ENCODE measurements around the gene FOXN1. TPM values are rescaled to one million over a fixed set of nuclear protein-coding genes. Genes with fewer than 3 reads are reported as not detected.

FOXN1 gene
- total RNA-seq, 1 experiment from 2014 or later: not detected

GRCh38 chr17:28469376-28469775 is 36.8 kb upstream of the FOXN1 start (continued):
- TF ChIP-seq MXD4 (CRISPR knock-in tag; IDR thresholded peaks at IDR 0.05; ENCODE audit: borderline replicate concordance): no peak
- TF ChIP-seq ZBTB21 (CRISPR knock-in tag; IDR thresholded peaks at IDR 0.05; ENCODE audit: borderline replicate concordance): no peak

GRCh38 chr17:28470266-28470913 is 35.8 kb upstream of the FOXN1 start:
- no peak overlapping the region for H3K4me3 Mint-ChIP-seq
- ATAC-seq: no peak
- no peaks in the 10 kb centered on the region for H3K36me3 Mint-ChIP-seq
- peaks cover under 1% of the 10 kb centered on the region; the same call in 1 of the 2 replicates for H3K27me3 Mint-ChIP-seq (ENCODE audit: low read depth)
- DNase-seq (ENCODE audit: low spot score): no peak
- H3K9me3 Mint-ChIP-seq: no peaks in the 10 kb centered on the region
- ChIA-PET POLR2A (no interaction called here), CTCF (no interaction called here)
- H3K27ac Mint-ChIP-seq: no peak overlapping the region
- H3K4me1 Mint-ChIP-seq: peaks cover 5% of the 10 kb centered on the region
- TF ChIP-seq ZNF281 (CRISPR knock-in tag; IDR thresholded peaks at IDR 0.05): no peak
- no peak for TF ChIP-seq ERG (CRISPR knock-in tag; IDR thresholded peaks at IDR 0.05)
- no peak for TF ChIP-seq ATF2 (CRISPR knock-in tag; IDR thresholded peaks at IDR 0.05; ENCODE audit: borderline replicate concordance, low read depth)
- TF ChIP-seq GRHL2 (CRISPR knock-in tag; IDR thresholded peaks at IDR 0.05; ENCODE audit: insufficient replicate concordance, severe bottlenecking): no peak
- TF ChIP-seq JUN (CRISPR knock-in tag; IDR thresholded peaks at IDR 0.05): no peak
- no peak for TF ChIP-seq PREB (CRISPR knock-in tag; IDR thresholded peaks at IDR 0.05; ENCODE audit: borderline replicate concordance)
- TF ChIP-seq NFATC4 (CRISPR knock-in tag; IDR thresholded peaks at IDR 0.05): no peak
- TF ChIP-seq ZNF425 (CRISPR knock-in tag; conservative IDR thresholded peaks at IDR 0.05): no peak
- TF ChIP-seq SMAD4 (CRISPR knock-in tag; IDR thresholded peaks at IDR 0.05): no peak
- TF ChIP-seq ZSCAN18 (CRISPR knock-in tag; IDR thresholded peaks at IDR 0.05): no peak
- no peak for TF ChIP-seq MXD4 (CRISPR knock-in tag; IDR thresholded peaks at IDR 0.05; ENCODE audit: borderline replicate concordance)
- TF ChIP-seq NR2C2 (CRISPR knock-in tag; IDR thresholded peaks at IDR 0.05): no peak
- TF ChIP-seq MYBL2 (CRISPR knock-in tag; IDR thresholded peaks at IDR 0.05): no peak
- no peak for TF ChIP-seq GTF2I (CRISPR knock-in tag; conservative IDR thresholded peaks at IDR 0.05)
- no peak for TF ChIP-seq MAX (CRISPR knock-in tag; IDR thresholded peaks at IDR 0.05)
- TF ChIP-seq ATF1 (CRISPR knock-in tag; IDR thresholded peaks at IDR 0.05): no peak
- TF ChIP-seq ELF4 (CRISPR knock-in tag; IDR thresholded peaks at IDR 0.05; ENCODE audit: low read depth): no peak
- TF ChIP-seq NR1H2 (CRISPR knock-in tag; IDR thresholded peaks at IDR 0.05): no peak

All from WTC11 (cell line).